Endothelial cell of umbilical vein (primary cell): Measurements from ENCODE around the gene BRME1. TPM values are rescaled to one million over a fixed set of nuclear protein-coding genes. Genes with fewer than 3 reads are reported as not detected.

ENCODE experiments used
- BruUV-seq: library from RNA; stranded (reverse); fragments of 400-500 nt; replicated peaks from 2 replicates; lab custom pipeline; 2021; lab: Mats Ljungman, UMichigan
- CTCF ChIA-PET: fragments of 300-600, 350-600 bp; sonication (Branson Sonifier 250); formaldehyde crosslinking; loops from one replicate; lab custom pipeline; 2021; ENCODE audit warnings: antibody characterized with exemption, inconsistent platforms; lab: Charles Lee
- POLR2A ChIA-PET: fragments of 300-600, 350-600 bp; sonication (Branson Sonifier 250); formaldehyde crosslinking; loops from one replicate; lab custom pipeline; 2021; ENCODE audit warnings: antibody characterized with exemption, inconsistent platforms; lab: Charles Lee
- DNase-seq: peaks from one replicate; pipeline ENCODE4 v3.0.0-alpha.2; 2011; ENCODE audit warnings: low read depth, low spot score
- FAIRE-seq: peaks from 2 replicates; lab custom pipeline; 2011; peaks lifted over from hg19 to GRCh38; lab: Jason Lieb, UNC
- H2AFZ ChIP-seq: 2 replicates; pipeline ENCODE4 v1.6.0; 2012; ENCODE audit warnings: low read depth, low read length, control low read depth, inconsistent platforms
- H3K27ac ChIP-seq: 2 replicates; pipeline ENCODE4 v1.5.1; 2011; ENCODE audit warnings: low read depth, mild to moderate bottlenecking, control low read depth, low read length, moderate library complexity; ENCODE audit not compliant: insufficient read depth
- H3K27me3 ChIP-seq, 2 experiments: 2 replicates each; pipeline versions ENCODE4 v1.6.0 to v1.6.1; 2011; ENCODE audit warnings: low read length in 2 of 2, mixed read lengths in 1 of 2; ENCODE audit not compliant: control insufficient read depth in 2 of 2, insufficient read depth in 2 of 2
- H3K36me3 ChIP-seq, 2 experiments: 2 replicates in 1 of 2; 3 replicates in 1 of 2; pipeline ENCODE4 v1.5.1; 2011; ENCODE audit warnings: low read length in 2 of 2, mild to moderate bottlenecking in 1 of 2, moderate library complexity in 1 of 2; ENCODE audit not compliant: control insufficient read depth in 2 of 2, insufficient read depth in 2 of 2; ENCODE audit errors: extremely low read depth in 1 of 2
- H3K4me1 ChIP-seq: 3 replicates; pipeline ENCODE4 v1.5.1; 2011; ENCODE audit warnings: mild to moderate bottlenecking, low read length; ENCODE audit not compliant: control insufficient read depth, insufficient read depth; ENCODE audit errors: extremely low read depth
- H3K4me2 ChIP-seq: 2 replicates; pipeline ENCODE4 v1.6.1; 2011; ENCODE audit warnings: low read length, control low read depth, mixed read lengths; ENCODE audit not compliant: insufficient read depth
- H3K4me3 ChIP-seq, 3 experiments: fragments of 200-600 bp in 1 of 3; sonication (generic), shearing (Covaris generic) in 1 of 3; replicated peaks in 1 of 3; 2 replicates each; pipeline ENCODE4 v1.5.1; 2011 to 2016; ENCODE audit warnings: control low read depth in 3 of 3, low read length in 3 of 3, mild to moderate bottlenecking in 2 of 3, inconsistent platforms in 1 of 3, low read depth in 1 of 3, moderate library complexity in 1 of 3; ENCODE audit not compliant: insufficient read depth in 1 of 3
- H3K79me2 ChIP-seq: 2 replicates; pipeline ENCODE4 v1.6.0; 2012; ENCODE audit warnings: low read length, inconsistent platforms; ENCODE audit not compliant: control insufficient read depth, insufficient read depth
- H3K9ac ChIP-seq: replicated peaks from 2 replicates; pipeline ENCODE3; 2011; ENCODE audit warnings: low read length, control low read depth; ENCODE audit not compliant: insufficient read depth; ENCODE audit errors: extremely low read depth
- H3K9me1 ChIP-seq: replicated peaks from 3 replicates; pipeline ENCODE4 v1.6.0; 2011; ENCODE audit warnings: mild to moderate bottlenecking, low read length; ENCODE audit not compliant: control insufficient read depth, insufficient read depth; ENCODE audit errors: extremely low read depth
- H3K9me3 ChIP-seq: replicated peaks from 2 replicates; pipeline ENCODE4 v1.5.1; 2012; ENCODE audit warnings: low read length, inconsistent platforms; ENCODE audit not compliant: control insufficient read depth, insufficient read depth
- H4K20me1 ChIP-seq: replicated peaks from 2 replicates; pipeline ENCODE3; 2011; ENCODE audit warnings: mild to moderate bottlenecking, low read length; ENCODE audit not compliant: control insufficient read depth, insufficient read depth; ENCODE audit errors: extremely low read depth
- EZH2 ChIP-seq: IDR thresholded peaks from 2 replicates; pipeline ENCODE4 v1.6.1; 2012; ENCODE audit warnings: borderline replicate concordance, low read depth, mild to moderate bottlenecking, moderate library complexity, low read length, inconsistent platforms; ENCODE audit not compliant: severe bottlenecking
- FOS ChIP-seq: IDR thresholded peaks from 2 replicates; pipeline ENCODE4 v1.6.1; 2011; ENCODE audit warnings: mild to moderate bottlenecking, low read length, moderate library complexity, borderline replicate concordance; ENCODE audit not compliant: insufficient read depth
- GATA2 ChIP-seq: IDR thresholded peaks from 2 replicates; pipeline ENCODE4 v1.7.0; 2011; ENCODE audit warnings: low read depth, mild to moderate bottlenecking, moderate library complexity, mixed read lengths, low read length; ENCODE audit not compliant: insufficient read length, insufficient read depth
- JUN ChIP-seq: IDR thresholded peaks from 2 replicates; pipeline ENCODE4 v1.6.1; 2011; ENCODE audit warnings: borderline replicate concordance, low read depth; ENCODE audit not compliant: insufficient read length, insufficient read depth
- MYC ChIP-seq: IDR thresholded peaks from one replicate; pipeline ENCODE4 v1.6.1; 2011; ENCODE audit warnings: mild to moderate bottlenecking, low read depth, low read length
- POLR2A ChIP-seq: IDR thresholded peaks from 2 replicates; pipeline ENCODE4 v1.6.1; 2012; ENCODE audit warnings: low read depth, mild to moderate bottlenecking, control low read depth, low read length
- POLR2AphosphoS5 ChIP-seq: IDR thresholded peaks from 2 replicates; pipeline ENCODE4 v1.6.1; 2012; ENCODE audit warnings: low read depth, mild to moderate bottlenecking, control low read depth, low read length, moderate library complexity; ENCODE audit not compliant: insufficient read depth
- dilution Hi-C: fragments of 300-500 bp; cut with MboI; formaldehyde crosslinking; loops from one replicate; pipeline ENCODE4 v1.15.0; 2019; ENCODE audit warnings: low sequenced_read_pairs; ENCODE audit not compliant: extremely low pct_ligation_motif_present
- intact Hi-C: fragments of 100-400 bp; cut with micrococcal nuclease; formaldehyde crosslinking; loops from one replicate; pipeline ENCODE4 v1.10.0; 2022
- polyA plus RNA-seq, 4 experiments: library from polyadenylated mRNA; depleted of rRNA in 3 of 4; stranded (reverse) in 3 of 4; unstranded in 1 of 4; fragments of >200 nt; gene quantifications; 2 replicates each; pipeline versions ENCODE4 v1.2.1 to v1.2.3, GENCODE V29; 2011 to 2012; ENCODE audit warnings: missing spikeins in 1 of 4
- total RNA-seq: library from RNA; stranded (reverse); gene quantifications from 2 replicates; pipeline ENCODE4 v1.2.3, GENCODE V29; 2021
- TF ChIP-seq, protein P1 (sequence below), 2 donors: IDR thresholded peaks; 1 replicate in 1 of 2; 2 replicates in 1 of 2; pipeline ENCODE4 v1.5.1; 2011; ENCODE audit warnings: low read length in 2 of 2, mild to moderate bottlenecking in 2 of 2, moderate library complexity in 2 of 2, control low read depth in 1 of 2, inconsistent platforms in 1 of 2, low read depth in 1 of 2; ENCODE audit not compliant: insufficient read depth in 1 of 2; ENCODE audit errors: extremely low read depth in 1 of 2
- TF ChIP-seq, protein P2 (sequence below): IDR thresholded peaks from 2 replicates; pipeline ENCODE4 v1.6.1; 2011; ENCODE audit not compliant: insufficient read depth, insufficient read length

Gene BRME1
- total and polyA plus RNA-seq, 2 donors (not counting 3 experiments of a cell fraction or from before 2014, with no cell fraction given): 0.69 to 2.5 TPM

DNA sequence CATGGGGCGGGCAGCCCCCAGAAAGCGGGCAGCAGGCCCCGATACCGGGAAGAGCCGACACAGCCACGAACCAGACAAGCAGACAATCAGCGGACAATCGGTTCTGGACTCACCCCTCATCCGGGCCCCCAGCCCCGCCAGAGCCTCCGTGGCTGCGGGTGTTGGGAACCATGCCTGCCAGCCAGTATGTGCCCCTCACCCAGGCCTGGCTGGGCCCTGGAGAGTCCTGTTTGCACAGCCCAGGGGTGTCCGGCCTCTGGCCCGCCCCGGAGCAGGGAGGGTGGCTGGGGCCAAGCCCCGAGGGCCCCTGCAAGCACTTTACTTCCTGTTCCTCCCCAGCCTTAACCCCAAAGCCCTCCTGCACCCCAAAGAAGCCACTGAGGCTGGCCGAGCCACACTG lies 24.5 kb upstream of the BRME1 start:
- no peak overlapping the region for H3K27ac ChIP-seq

DNA sequence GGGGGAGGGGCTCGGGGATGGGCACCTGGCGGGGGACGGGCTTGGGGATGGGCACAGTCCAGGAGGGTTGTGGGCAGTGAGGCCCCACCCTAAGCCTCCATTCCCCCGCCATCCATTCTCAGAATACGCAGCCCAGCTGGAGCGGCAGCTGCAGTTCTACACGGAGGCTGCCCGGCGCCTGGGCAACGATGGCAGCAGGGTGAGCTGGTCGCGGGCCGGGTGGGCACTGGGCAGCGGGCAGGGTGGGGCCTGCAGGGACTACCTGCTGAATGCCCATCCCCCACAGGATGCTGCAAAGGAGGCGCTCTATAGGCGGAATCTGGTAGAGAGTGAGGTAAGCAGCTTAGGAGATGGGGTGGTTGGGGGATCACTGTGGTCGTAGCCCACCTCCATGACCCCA lies 24.0 kb upstream of the BRME1 start:
- FAIRE-seq (no peak), DNase-seq (no peak)
- CTCF ChIA-PET: no interaction called here
- H3K36me3 ChIP-seq: peaks cover 0 to 6% of the 10 kb centered on the region in 2 experiments
- BruUV-seq: no TSS peak
- TF ChIP-seq JUN (no peak), POLR2AphosphoS5 (no peak), GATA2 (no peak), FOS (no peak), MYC (no peak), EZH2 (no peak), POLR2A (no peak)
- TF ChIP-seq, protein P1, sequence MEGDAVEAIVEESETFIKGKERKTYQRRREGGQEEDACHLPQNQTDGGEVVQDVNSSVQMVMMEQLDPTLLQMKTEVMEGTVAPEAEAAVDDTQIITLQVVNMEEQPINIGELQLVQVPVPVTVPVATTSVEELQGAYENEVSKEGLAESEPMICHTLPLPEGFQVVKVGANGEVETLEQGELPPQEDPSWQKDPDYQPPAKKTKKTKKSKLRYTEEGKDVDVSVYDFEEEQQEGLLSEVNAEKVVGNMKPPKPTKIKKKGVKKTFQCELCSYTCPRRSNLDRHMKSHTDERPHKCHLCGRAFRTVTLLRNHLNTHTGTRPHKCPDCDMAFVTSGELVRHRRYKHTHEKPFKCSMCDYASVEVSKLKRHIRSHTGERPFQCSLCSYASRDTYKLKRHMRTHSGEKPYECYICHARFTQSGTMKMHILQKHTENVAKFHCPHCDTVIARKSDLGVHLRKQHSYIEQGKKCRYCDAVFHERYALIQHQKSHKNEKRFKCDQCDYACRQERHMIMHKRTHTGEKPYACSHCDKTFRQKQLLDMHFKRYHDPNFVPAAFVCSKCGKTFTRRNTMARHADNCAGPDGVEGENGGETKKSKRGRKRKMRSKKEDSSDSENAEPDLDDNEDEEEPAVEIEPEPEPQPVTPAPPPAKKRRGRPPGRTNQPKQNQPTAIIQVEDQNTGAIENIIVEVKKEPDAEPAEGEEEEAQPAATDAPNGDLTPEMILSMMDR (IDR thresholded peaks at IDR 0.05; ENCODE audit: extremely low read depth in 1 of 2, insufficient read depth in 1 of 2, low read depth in 1 of 2, low read length in 2 of 2): no peak
- TF ChIP-seq, protein P2, sequence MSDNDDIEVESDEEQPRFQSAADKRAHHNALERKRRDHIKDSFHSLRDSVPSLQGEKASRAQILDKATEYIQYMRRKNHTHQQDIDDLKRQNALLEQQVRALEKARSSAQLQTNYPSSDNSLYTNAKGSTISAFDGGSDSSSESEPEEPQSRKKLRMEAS: no peak
- no peak overlapping the region for H2AFZ ChIP-seq
- no peak overlapping the region for H3K9ac ChIP-seq
- POLR2A ChIA-PET: no interaction called here
- dilution Hi-C loops (no loop called here), intact Hi-C loops (no loop called here)
- H3K79me2 ChIP-seq: no peaks in the 10 kb centered on the region
- H3K4me2 ChIP-seq: no peak overlapping the region
- H3K27me3 ChIP-seq: no peaks in the 10 kb centered on the region
- H3K4me1 ChIP-seq: no peaks in the 10 kb centered on the region
- H3K9me3 ChIP-seq: no peaks in the 10 kb centered on the region
- H3K27ac ChIP-seq: no peak overlapping the region
- H3K4me3 ChIP-seq: no peak overlapping the region
- no peaks in the 10 kb centered on the region for H3K9me1 ChIP-seq
- no peaks in the 10 kb centered on the region for H4K20me1 ChIP-seq

More for the DNA sequence above, 24.5 kb upstream of the BRME1 start:
- ChIA-PET POLR2A (no interaction called here), CTCF (no interaction called here)
- no peaks in the 10 kb centered on the region for H3K4me1 ChIP-seq
- no peak overlapping the region for H2AFZ ChIP-seq
- DNase-seq (no peak), FAIRE-seq (no peak)
- no peak for TF ChIP-seq GATA2
- TF ChIP-seq, protein P1 (IDR thresholded peaks at IDR 0.05; ENCODE audit: extremely low read depth in 1 of 2, insufficient read depth in 1 of 2, low read depth in 1 of 2, low read length in 2 of 2): no peak
- H3K36me3 ChIP-seq: peaks cover 0 to 6% of the 10 kb centered on the region in 2 experiments
- H3K79me2 ChIP-seq: no peaks in the 10 kb centered on the region
- dilution Hi-C loops (no loop called here), intact Hi-C loops (no loop called here)
- H3K9me3 ChIP-seq: no peaks in the 10 kb centered on the region
- TSS peak; percentile 39 for BruUV-seq
- H3K9ac ChIP-seq: no peak overlapping the region
- no peak overlapping the region for H3K4me2 ChIP-seq
- H3K9me1 ChIP-seq: no peaks in the 10 kb centered on the region
- H4K20me1 ChIP-seq: no peaks in the 10 kb centered on the region
- H3K27me3 ChIP-seq: no peaks in the 10 kb centered on the region
- H3K4me3 ChIP-seq: no peak overlapping the region
